Parathyroid adenoma (tissue), 2 donors: ENCODE measurements around the gene CILP.

Source experiments
- H2AFZ ChIP-seq: fragments of 300-600 bp; sonication (generic); one replicate; pipeline ENCODE4 v1.7.0; 2017; ENCODE audit warnings: antibody characterized with exemption, mild to moderate bottlenecking
- H3K27ac ChIP-seq: fragments of 300-600 bp; sonication (generic); one replicate; pipeline ENCODE4 v1.7.0; 2017
- H3K27me3 ChIP-seq: fragments of 300-600 bp; sonication (generic); one replicate; pipeline ENCODE4 v1.7.0; 2017; ENCODE audit warnings: low read length; ENCODE audit not compliant: control insufficient read depth, insufficient read depth
- H3K36me3 ChIP-seq: fragments of 300-600 bp; sonication (generic); one replicate; pipeline ENCODE4 v1.7.0; 2017; ENCODE audit warnings: low read length; ENCODE audit not compliant: control insufficient read depth, insufficient read depth
- H3K4me1 ChIP-seq: fragments of 300-600 bp; sonication (generic); one replicate; pipeline ENCODE4 v1.7.0; 2017; ENCODE audit warnings: control low read depth
- H3K4me2 ChIP-seq: fragments of 300-600 bp; sonication (generic); one replicate; pipeline ENCODE4 v1.7.0; 2017; ENCODE audit warnings: low read length
- H3K4me3 ChIP-seq: fragments of 300-600 bp; sonication (generic); one replicate; pipeline ENCODE4 v1.7.0; 2017; ENCODE audit warnings: low read depth, low read length
- H3K79me2 ChIP-seq: fragments of 300-600 bp; sonication (generic); one replicate; pipeline ENCODE4 v1.7.0; 2017; ENCODE audit warnings: control low read depth
- H3K9ac ChIP-seq: fragments of 300-600 bp; sonication (generic); one replicate; pipeline ENCODE4 v1.7.0; 2017; ENCODE audit warnings: mild to moderate bottlenecking
- H3K9me3 ChIP-seq: fragments of 300-600 bp; sonication (generic); one replicate; pipeline ENCODE4 v1.7.0; 2017; ENCODE audit warnings: low read length; ENCODE audit not compliant: control insufficient read depth
- CTCF ChIP-seq: fragments of 300-600 bp; sonication (generic); IDR thresholded peaks from one replicate; pipeline ENCODE4 v1.7.0; 2017; ENCODE audit warnings: antibody characterized with exemption, mild to moderate bottlenecking
- donor health status: primary hyperparathyroidism.

CILP gene

DNA sequence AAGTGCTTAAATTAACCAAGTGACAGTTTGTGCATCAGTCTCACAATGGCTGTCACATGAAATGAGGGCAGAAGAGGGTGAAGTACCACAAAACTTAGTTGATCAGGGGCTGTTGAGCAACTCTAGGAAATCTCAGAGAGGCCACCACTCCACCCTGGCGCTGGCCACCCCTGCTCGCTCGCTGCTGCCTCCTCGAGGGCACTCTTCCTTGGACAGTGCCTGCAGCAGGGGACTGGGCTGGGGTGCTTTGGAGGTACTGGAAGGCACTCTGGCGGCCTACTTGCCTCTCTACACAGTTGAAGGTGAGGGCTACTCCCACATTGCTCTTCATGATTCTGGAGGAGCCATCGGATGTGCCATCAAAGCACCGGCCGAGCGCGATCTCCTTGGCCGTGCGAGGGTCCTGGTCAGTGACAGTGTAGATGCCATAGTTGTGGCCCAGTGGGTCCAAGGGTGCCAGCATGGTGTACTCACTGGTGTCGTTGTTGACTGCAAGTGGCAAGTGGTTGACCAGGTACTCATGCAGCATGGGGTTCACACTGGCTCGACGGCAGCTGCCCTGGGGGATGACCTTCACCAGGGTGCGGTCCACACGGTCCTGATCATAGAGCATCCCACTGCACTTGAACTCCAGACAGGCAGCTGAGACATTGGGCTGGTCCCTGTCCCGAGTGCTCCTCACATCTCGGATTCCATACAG lies 14.5 kb downstream of the CILP start:
- Histone ChIP-seq H3K79me2 (no peaks in the 10 kb centered on the region), H2AFZ (no peak overlapping the region), H3K27me3 (no peaks in the 10 kb centered on the region), H3K9ac (no peak overlapping the region), H3K4me1 (no peaks in the 10 kb centered on the region), H3K4me2 (no peak overlapping the region), H3K9me3 (no peaks in the 10 kb centered on the region), H3K4me3 (no peak overlapping the region), H3K36me3 (no peaks in the 10 kb centered on the region), H3K27ac (no peak overlapping the region)
- no peak for TF ChIP-seq CTCF

- H3K36me3 ChIP-seq, result no peaks in the 10 kb centered on the region
- no peak for TF ChIP-seq CTCF
- no peak overlapping the region for H3K9ac ChIP-seq
- H3K4me1 ChIP-seq, result no peaks in the 10 kb centered on the region
- no peaks in the 10 kb centered on the region for H3K9me3 ChIP-seq
- no peak overlapping the region for H3K4me2 ChIP-seq
- no peak overlapping the region for H3K4me3 ChIP-seq
- no peaks in the 10 kb centered on the region for H3K27me3 ChIP-seq
- no peak overlapping the region for H2AFZ ChIP-seq
- H3K79me2 ChIP-seq, result no peaks in the 10 kb centered on the region
- no peak overlapping the region for H3K27ac ChIP-seq
These were observed 15.7 kb downstream of the CILP start for GRCh38 chr15:65195548-65195923.

DNA sequence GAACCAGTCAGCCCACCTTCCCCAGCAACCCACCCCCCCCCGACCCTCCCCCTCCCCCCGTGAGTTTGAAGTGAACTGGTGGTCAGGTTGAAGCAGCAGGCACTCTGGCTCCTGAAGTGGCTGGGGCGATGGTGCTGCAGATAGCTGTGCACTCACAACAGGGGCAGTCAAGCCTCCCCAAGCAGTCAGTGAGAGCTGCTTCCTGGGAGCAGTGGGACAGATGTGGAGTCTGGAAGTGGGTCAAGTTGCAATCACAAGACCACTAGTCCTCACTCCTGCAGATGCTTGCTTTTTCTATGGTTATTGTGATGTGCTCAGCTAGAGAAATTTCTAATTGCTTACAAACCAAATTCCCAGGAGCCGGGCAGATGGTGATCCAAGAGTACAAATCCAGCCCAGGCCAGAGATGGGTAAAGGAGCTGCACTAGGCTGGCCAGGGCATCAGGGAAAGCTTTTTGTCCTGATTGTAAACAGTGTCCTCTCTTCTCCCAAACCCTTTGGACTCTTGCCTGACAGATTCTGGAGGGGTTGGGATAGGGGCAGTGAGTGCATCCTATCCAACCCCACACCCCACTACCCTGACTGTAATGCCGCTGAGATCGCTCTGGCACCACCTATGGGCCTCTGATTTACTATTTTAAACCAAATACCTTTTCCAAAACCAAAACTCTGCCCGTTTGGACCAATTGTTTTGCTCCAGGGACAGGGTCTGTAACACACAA lies 16.3 kb downstream of the CILP start:
- no peak for TF ChIP-seq CTCF
- no peak overlapping the region for H3K4me2 ChIP-seq
- no peaks in the 10 kb centered on the region for H3K4me1 ChIP-seq
- H3K4me3 ChIP-seq, result no peak overlapping the region
- H3K9me3 ChIP-seq, result no peaks in the 10 kb centered on the region
- H3K9ac ChIP-seq, result no peak overlapping the region
- H3K79me2 ChIP-seq, result no peaks in the 10 kb centered on the region
- no peaks in the 10 kb centered on the region for H3K36me3 ChIP-seq
- H3K27me3 ChIP-seq, result no peaks in the 10 kb centered on the region
- H3K27ac ChIP-seq, result no peak overlapping the region
- H2AFZ ChIP-seq, result no peak overlapping the region

GRCh38 chr15:65192016-65192415 lies 19.3 kb downstream of the CILP start:
- no peaks in the 10 kb centered on the region for H3K79me2 ChIP-seq
- H2AFZ ChIP-seq, result no peak overlapping the region
- H3K27ac ChIP-seq, result no peak overlapping the region
- no peak overlapping the region for H3K4me2 ChIP-seq
- no peak for TF ChIP-seq CTCF
- H3K4me1 ChIP-seq, result no peaks in the 10 kb centered on the region
- H3K9ac ChIP-seq, result no peak overlapping the region
- no peak overlapping the region for H3K4me3 ChIP-seq
- no peaks in the 10 kb centered on the region for H3K9me3 ChIP-seq
- H3K36me3 ChIP-seq, result no peaks in the 10 kb centered on the region
- H3K27me3 ChIP-seq, result no peaks in the 10 kb centered on the region
